Measurements from ENCODE around the gene SMIM14.
"Not testable (repeated sequence)": the region's sequence is repeated elsewhere in the genome, so short reads cannot be mapped to it uniquely, and the experiment has no call there.

SMIM14 gene

DNA sequence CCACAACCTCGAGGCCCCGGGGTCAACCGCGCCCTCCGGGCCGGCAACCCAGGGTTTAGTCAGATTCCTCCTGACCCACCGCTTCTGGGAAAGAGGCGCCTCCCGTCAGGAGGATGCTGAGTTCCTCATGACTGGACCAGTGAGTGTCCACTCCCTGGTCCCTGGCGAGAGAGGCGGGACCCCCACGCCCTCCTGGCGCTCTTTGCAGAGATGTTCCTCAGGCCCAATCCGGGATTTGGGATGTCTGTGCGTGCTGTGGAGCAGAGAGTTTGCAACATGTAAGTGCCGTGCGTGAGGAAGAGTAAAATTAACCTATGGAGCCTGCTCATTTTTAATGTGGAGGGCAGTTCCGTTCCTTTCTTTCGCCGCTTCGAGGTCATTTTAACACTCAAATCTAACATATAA, 110.6 kb downstream of the SMIM14 start:
- peak in 1 of 3 donors; percentile 88 for DNase-seq

GRCh38 chr4:39527296-39528060, 111.2 kb downstream of the SMIM14 start, which contains the start of gene UGDH:
Gene UGDH (minus strand): TSS chr4:39527439. CDS start chr4:39521512, 5,927 bp downstream.
- peak; percentile 96 to 98 (median 98) for DNase-seq

DNA sequence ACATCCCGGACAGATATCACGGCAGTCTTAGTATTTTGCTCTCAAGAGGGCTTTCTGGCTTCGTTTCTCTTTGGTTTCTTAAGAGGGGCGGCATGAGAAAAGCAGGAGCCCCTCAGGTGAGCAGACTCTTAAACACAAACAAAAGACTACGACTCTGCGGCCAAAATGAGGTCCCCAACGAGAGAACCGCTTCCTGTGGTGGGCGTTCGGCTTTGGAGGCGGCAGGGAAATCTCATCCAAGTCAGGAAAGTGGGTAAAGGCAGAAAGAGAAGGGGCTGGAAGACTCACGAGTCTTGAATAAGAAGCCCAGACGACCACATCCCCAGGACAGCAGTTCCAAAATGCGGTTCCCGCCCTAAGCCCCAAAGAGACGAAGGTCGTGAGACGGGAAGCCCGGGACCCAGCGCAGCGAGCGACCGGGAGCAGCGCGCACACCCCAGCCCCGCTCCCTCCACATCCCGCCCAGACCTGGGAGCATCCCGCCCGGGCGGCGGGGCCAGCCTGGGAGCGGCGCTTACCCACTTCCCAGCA, 111.8 kb downstream of the SMIM14 start:
- peak in 1 of 3 donors; percentile 21 for DNase-seq

DNA sequence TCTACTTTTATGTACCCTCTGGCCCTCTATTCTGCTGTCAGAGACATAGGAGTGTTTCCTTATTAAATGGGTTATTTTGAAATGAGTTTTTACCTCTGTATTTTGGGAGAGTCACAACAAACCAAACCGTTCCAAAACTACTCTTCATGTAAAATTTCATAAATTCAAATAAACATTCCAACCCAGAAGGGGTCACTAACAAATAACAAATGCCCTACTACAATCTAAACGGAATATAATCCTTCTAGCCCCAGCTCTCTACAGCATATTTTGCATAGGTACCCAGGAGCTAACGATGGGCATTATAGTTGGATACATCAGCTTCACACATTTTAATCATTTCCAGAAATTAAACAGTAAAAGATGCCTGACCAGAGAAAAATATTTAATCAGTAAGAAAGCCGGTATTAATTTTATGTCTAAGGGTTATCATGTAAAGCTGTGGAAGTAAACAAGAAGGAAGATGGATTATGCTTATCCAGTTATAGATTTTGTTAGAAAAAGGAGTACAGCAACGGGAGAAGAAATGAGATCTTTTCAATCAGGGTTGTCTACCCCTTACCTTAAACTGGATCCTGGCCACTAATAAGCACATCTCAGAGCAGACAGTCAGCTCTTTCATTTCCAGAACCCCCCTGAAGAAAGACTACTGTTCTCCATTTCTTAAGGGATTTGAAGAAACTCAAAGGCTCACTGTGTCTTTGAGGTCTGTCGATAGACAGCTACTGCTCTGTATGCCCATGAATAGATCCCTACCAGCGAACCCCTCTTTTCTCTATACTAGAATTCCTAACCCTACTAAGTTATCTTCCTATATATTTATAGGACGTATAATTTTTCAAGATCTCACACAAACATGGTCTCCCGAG, 112.6 kb downstream of the SMIM14 start:
- DNase-seq = peak in 1 of 3 donors; percentile 1

- no peak for DNase-seq
Measured at GRCh38 chr4:39524161-39524957, 114.3 kb downstream of the SMIM14 start.

DNA sequence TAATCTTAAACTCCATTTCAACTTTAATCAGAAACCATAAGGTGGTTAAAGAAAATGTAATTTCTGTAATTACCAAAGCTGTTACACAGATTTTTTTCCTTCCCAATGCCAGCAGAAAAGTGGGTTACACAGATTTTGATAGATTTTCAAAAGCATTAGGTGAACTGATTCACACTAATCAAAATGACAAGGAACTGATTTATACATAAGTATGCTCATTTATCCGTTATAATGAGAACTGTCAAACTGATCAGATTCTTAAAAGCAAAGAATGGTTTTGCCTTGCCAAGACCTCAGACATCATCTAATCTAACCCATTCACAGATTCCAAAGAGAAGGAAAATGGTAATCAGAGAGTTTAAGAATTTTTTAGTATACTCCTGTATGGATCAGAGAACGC, 116.6 kb downstream of the SMIM14 start:
- no peak for DNase-seq

GRCh38 chr4:39521253-39521919, 117.3 kb downstream of the SMIM14 start:
- no peak for DNase-seq

DNA sequence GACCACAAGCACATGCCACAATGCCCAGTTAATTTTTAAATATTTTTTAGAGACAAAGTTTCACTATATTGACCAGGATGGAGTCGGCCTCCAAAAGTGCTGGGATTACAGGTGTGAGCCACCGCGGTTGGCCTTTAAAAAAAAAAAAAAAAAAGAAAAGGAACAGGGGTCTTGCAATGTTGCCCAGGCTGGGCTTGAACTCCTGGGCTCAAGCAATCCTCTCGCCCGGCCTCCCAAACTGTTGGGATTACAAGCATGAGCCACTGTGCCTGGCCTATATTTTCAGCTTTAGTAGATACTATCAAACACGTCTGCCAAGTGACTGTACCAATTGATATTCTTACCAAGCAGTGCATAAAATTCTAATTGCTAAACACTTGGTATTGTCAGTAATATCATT, 120.2 kb downstream of the SMIM14 start:
- no peak for DNase-seq

- no peak for DNase-seq
Measured at GRCh38 chr4:39516407-39516966, 122.2 kb downstream of the SMIM14 start.

DNA sequence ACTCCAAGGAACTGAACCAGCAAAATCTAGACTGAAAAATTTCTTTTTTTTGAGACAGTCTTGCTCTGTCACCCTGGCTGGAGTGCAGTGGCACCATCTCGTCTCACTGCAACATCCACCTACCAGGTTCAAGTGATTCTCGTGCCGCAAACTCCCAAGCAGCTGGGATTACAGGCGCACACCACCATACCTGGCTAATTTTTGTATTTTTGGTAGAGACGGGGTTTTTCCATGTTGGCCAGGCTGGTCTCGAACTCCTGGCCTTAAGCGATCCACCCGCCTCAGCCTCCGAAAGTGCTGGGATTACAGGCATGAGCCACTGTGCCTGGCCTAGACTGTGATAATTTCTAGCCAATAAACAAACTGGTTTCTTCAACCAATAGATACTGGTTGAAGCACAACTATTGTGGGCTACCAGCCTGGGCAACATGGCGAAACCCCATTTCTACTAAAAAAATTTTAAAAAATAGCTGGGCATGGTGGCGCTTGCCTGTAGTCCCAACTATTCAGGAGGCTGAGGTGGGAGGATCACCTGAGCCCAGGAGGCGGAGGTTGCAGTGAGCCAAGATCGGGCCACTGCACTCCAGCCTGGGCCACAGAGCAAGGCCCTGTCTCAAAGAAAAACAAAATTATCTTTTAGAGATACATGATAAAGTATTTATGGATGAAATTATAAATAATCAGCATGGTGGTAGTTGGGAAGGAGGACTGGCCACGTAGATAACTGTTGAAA, 122.8 kb downstream of the SMIM14 start:
- not testable (repeated sequence) for DNase-seq

DNA sequence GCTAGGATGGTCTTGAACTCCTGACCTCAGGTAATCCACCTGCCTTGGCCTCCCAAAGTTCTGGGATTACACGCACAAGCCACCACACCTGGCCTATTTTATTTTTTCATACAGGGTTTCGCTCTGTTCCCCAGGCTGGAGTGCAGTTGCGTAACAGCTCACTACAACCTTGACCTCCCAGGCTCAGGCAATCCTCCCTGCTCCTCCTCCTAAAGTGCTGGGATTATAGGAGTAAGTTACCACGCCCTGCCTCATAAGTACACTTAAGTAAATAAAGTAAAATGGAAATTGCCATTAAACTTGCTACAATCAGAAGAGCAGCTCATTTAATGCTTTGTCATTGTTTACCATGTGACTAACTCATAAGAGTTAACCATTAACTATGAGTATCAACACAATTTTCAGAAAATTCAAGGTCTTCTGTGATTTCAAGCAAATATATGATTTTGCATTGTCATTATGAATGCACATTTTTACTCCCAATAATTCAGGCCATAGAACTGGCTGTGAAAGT, 123.7 kb downstream of the SMIM14 start:
- DNase-seq = no peak

DNA sequence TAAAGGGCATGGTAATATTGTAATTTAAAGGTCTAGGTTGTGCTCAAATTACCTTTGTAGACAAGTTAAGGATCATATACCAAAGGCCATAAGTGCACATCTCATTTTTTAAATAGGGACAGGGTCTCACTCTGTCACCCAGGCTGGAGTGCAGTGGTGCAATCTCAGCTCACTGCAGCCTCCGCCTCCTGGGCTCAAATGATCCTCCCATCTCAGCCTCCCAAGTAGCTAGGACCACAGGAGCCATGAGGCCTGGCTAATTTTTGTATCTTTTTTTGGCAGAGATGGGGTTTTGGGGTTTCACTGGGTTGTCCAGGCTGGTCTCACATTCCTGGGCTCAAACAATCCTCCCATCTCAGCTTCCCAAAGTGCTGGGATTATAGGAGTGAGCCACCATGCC, 124.4 kb downstream of the SMIM14 start:
- DNase-seq = not testable (repeated sequence)

- DNase-seq = no peak
Measured at GRCh38 chr4:39510348-39510929, 128.2 kb downstream of the SMIM14 start.

GRCh38 chr4:39505581-39505980, 133.1 kb downstream of the SMIM14 start:
- DNase-seq = no peak

- no peak for DNase-seq
Measured at GRCh38 chr4:39504538-39504937, 134.1 kb downstream of the SMIM14 start.

DNA sequence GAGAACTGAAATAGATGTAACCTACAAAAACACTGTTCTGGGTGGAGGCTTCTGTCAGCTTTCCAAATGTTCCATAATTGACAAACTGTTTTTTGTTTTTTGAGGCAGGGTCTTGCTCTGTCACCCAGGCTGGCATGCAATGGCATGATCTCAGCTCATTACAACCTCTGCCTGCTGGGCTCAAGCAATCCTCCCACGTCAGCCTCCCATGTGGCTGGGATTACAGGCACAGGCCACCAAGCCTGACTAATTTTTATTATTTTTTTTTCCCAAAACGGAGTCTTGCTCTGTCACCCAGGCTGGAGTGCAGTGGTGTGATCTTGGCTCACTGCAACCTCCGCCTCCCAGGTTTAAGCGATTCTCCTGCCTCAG, 136.0 kb downstream of the SMIM14 start:
- not testable (repeated sequence) for DNase-seq

GRCh38 chr4:39502019-39502663, 136.5 kb downstream of the SMIM14 start:
- no peak for DNase-seq

DNA sequence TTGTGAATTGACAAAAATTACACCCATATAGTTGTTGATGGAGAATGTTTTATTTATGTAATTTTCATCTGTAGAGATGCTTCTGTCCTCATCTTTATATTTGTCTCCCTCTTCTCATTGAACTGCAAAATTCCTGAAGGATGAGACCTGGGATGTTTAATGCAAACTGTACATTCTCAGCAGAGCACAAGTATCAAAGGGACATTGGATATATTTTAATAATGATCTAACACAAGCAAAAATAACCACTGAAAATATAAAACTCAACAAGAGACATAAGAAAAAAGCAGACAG, 140.0 kb downstream of the SMIM14 start:
- DNase-seq = no peak

DNA sequence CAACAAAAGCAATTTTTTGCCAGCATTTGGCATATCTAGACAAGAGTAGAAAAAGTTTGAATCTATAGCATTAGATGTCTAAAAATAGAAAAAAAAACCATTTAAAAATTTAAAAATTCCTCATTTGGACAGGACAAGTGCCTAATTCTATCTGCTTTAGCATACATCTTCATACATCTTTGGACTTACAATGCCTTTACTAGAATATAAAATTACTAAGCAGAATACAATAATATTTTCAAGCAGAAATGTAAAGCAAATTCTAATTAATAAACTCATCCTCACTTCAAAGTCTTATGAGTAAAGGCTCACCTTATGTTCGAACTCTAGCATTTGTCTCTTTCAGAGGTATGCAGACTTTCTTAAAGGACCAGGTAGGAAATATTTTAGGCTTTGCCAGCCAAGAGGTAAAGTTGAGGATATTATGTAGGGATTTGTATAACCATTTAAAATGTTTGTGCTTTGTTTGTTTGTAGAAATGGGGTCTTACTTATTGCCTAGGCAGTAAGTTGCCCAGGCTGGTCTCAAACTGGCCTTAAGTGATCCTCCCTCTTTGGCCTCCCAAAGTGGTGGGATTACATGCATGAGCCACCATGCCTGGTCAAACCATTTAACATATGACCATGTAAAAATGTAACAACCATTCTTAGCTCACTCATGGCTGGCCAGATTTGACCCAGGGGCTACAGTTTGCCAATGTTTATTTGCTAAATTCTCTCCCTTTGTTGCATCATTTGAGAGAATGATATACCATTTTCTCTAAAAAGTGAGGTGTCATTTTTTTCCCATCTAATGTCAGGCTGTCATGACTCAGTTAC, 140.5 kb downstream of the SMIM14 start:
- no peak for DNase-seq

Data from suppressor macrophage treated with lipopolysaccharide for 1 hour (primary cell).